ENCODE measurements around the gene ACER1. TPM values are rescaled to one million over a fixed set of nuclear protein-coding genes. Genes with fewer than 3 reads are reported as not detected.

Gene ACER1
- total and polyA plus RNA-seq, 8 donors: 0.15 to 0.30 TPM; not detected in 6

DNA sequence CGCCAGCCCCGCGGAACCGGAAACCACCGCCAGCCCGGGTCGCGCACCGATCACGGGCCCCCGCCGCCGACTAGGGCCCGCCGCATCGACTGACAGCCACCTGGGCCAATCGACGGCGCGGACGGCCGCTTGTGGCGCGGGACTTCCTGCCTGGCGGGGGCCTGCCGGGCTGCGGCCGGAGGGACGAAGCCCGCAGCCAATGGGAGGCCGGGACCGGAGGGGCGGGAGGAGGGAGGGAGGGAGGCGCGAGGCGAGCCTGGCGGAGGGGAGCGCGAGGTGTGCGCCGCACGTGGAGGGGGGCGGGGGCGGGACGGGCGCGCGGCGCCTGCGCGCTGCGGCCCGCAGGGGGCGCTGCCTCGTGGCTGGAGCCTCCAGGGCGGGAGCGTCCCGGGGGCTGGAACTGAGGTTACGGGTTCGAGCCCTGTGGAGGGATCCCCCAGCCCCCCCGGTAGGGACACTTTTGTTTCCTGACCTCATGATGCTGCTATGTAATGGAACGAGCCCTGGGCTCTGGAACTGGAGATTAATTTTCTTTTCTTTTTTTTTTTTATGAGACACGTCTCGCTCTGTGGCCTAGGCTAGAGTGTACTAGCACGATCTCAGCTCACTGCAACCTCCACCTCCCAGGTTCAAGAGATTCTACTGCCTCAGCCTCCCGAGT lies 53.4 kb downstream of the ACER1 start, which contains the start of gene MLLT1:
MLLT1 (minus strand) TSS at position 45 of the 661 bp plus-strand sequence. CDS start 191 bp downstream, outside the sequence.
- peaks cover 26 to 44% of the 10 kb centered on the region in 2 donors for H3K4me1 ChIP-seq
- TF ChIP-seq, protein P1, sequence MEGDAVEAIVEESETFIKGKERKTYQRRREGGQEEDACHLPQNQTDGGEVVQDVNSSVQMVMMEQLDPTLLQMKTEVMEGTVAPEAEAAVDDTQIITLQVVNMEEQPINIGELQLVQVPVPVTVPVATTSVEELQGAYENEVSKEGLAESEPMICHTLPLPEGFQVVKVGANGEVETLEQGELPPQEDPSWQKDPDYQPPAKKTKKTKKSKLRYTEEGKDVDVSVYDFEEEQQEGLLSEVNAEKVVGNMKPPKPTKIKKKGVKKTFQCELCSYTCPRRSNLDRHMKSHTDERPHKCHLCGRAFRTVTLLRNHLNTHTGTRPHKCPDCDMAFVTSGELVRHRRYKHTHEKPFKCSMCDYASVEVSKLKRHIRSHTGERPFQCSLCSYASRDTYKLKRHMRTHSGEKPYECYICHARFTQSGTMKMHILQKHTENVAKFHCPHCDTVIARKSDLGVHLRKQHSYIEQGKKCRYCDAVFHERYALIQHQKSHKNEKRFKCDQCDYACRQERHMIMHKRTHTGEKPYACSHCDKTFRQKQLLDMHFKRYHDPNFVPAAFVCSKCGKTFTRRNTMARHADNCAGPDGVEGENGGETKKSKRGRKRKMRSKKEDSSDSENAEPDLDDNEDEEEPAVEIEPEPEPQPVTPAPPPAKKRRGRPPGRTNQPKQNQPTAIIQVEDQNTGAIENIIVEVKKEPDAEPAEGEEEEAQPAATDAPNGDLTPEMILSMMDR (IDR thresholded peaks at IDR 0.05): peak; percentile 65 to 90
- H3K36me3 ChIP-seq: no peaks in the 10 kb centered on the region
- peak within 1 kb of the TSS; percentile 45 to 84 for H3K27ac ChIP-seq
- intact Hi-C loops (cut with DNase I): loop anchor here in 1 of 2 donors (10.0 kb wide), 1 partner anchor 55 kb away; no protein-coding TSS in a partner anchor
- DNase-seq: peak; percentile 92 to 99 (median 98)
- ATAC-seq: peak; percentile 99
- peak within 1 kb of the TSS; percentile 50 to 88 for H3K4me3 ChIP-seq
- H3K9me3 ChIP-seq: no peaks in the 10 kb centered on the region
- H3K27me3 ChIP-seq: no peaks in the 10 kb centered on the region

DNA sequence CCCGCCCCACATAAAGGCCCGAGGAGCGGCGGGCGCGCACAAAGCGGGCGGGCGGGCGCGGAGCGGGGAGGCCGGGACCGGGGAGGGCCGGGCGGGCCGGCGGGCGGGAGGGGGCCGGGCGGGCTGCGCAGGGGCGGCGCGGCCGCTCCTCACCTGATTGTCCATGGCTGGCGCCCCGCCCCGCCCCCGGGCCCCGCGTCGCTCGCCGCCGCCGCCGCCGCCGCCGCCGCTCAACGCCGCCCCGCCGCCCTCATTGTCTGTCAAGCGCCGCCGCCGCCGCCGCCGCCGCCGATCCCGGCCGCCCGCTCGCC lies 53.8 kb downstream of the ACER1 start:
- Histone ChIP-seq H3K9me3 (no peaks in the 10 kb centered on the region), H3K4me1 (peaks cover 30 to 49% of the 10 kb centered on the region in 2 donors)
- peak; percentile 2 for ATAC-seq

DNA sequence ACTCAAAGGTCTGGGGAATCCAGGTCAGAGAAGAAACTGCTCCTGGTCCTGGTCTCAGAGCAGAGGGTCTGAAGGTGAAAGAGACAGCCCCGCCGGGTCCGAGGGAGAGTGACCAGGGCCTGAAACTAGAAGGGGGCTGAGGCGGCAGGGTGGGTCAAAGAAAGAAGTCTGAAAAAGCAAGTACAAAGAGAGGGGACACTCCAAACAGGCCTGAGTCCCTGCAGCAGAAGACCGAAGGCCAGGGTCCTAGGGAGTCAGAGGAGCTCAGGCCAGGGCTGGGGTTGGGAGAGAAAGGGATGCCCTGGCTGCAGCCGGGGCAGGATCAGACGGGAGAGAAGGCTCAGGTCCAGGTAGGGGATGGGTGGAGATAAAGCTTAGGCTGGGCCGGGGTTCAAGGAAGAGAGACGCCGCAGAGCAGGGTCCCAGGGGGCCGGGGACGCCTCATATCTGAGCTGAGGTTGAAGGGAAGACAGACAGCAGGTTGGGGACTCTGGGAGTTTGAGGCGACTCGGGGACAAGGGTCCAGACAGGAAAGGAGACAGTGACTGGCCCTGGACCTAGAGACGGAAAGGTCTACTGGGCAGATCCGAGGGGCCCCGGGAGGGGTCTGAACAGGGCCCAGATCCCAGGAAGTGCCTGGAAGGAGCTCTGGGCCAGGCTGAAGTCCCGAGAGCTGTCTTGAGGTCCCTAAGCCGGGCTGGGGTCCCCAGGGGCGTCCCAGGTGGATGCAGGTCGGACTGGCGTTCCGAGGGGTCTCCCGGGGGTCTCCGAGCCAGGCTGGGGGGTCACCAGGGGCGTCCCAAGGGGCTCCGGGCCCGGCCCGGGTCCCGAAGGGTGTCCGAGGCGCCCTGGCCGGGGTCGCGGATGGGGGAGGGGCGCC lies 54.4 kb downstream of the ACER1 start:
- Histone ChIP-seq H3K4me1 (peaks cover 36 to 55% of the 10 kb centered on the region in 2 donors), H3K9me3 (no peaks in the 10 kb centered on the region), H3K36me3 (no peaks in the 10 kb centered on the region), H3K27me3 (no peaks in the 10 kb centered on the region), H3K4me3 (peak overlapping the region; percentile 50 to 88), H3K27ac (peak overlapping the region; percentile 45 to 84)
- TF ChIP-seq, protein P1 (IDR thresholded peaks at IDR 0.05): no peak
- intact Hi-C loops (cut with DNase I): no loop called here
- DNase-seq (no peak), ATAC-seq (no peak)

More for the DNA sequence above, 53.8 kb downstream of the ACER1 start:
- no peaks in the 10 kb centered on the region for H3K27me3 ChIP-seq
- intact Hi-C loops (cut with DNase I): no loop called here
- no peak for DNase-seq
- peak overlapping the region; percentile 45 to 84 for H3K27ac ChIP-seq
- no peaks in the 10 kb centered on the region for H3K36me3 ChIP-seq
- TF ChIP-seq, protein P1 (IDR thresholded peaks at IDR 0.05): no peak
- H3K4me3 ChIP-seq: peak overlapping the region; percentile 50 to 88

DNA sequence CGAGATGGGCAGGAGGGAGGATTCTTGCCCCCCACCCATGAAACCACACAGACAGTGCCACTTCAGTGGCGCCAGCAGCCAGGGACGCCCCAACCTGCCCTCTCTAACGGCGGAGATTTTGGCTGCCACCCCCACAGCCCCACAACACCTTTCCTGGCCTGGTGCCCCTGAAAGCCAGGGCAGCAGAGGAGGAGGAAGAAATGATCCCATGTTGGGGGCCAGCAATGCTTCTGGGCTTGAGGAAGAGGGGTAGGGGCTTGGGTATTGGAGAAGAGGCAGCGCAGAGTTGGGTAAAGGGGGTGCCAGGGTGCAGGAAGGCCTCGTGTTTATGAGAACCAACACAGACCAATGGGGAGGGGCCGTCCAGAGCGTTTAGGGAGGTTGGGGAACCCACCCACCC lies 55.4 kb downstream of the ACER1 start:
- intact Hi-C loops (cut with DNase I): no loop called here
- no peaks in the 10 kb centered on the region for H3K9me3 ChIP-seq
- H3K4me3 ChIP-seq: peak overlapping the region in 1 of 2 donors; percentile 88
- TF ChIP-seq, protein P1 (IDR thresholded peaks at IDR 0.05): no peak
- no peak for ATAC-seq
- no peak for DNase-seq
- peaks cover 46 to 64% of the 10 kb centered on the region in 2 donors for H3K4me1 ChIP-seq
- no peaks in the 10 kb centered on the region for H3K27me3 ChIP-seq
- no peaks in the 10 kb centered on the region for H3K36me3 ChIP-seq
- peak overlapping the region in 1 of 2 donors; percentile 94 for H3K27ac ChIP-seq

DNA sequence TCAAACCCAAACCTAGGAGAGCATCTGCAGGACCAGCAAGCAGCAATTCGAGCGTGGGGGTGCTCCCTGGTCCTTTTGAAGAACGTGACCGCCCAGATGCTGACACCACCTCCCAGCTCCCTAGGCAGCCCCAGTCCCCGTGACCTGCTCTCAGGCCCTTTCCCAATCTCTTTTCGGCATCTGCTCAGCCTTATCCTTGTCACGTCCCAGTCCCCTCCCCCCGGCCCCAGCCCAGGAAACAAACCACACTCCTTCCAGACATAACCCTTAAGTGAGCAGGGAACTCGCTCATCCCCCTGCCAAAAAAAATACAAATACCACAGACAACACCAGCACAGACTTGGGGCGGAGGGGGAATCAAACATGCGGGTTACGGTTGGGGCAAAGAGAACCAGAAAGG lies 57.0 kb downstream of the ACER1 start:
- TF ChIP-seq, protein P1 (IDR thresholded peaks at IDR 0.05): no peak
- Histone ChIP-seq H3K27me3 (no peaks in the 10 kb centered on the region), H3K4me3 (peak overlapping the region in 1 of 2 donors; percentile 88), H3K27ac (peak overlapping the region; percentile 44 to 94), H3K36me3 (no peaks in the 10 kb centered on the region), H3K9me3 (no peaks in the 10 kb centered on the region), H3K4me1 (peaks cover 62 to 80% of the 10 kb centered on the region in 2 donors)
- intact Hi-C loops (cut with DNase I): no loop called here
- DNase-seq (peak in 1 of 4 donors; percentile 35), ATAC-seq (no peak)

All from left lung (tissue), 10 donors.